Thyroid gland (tissue), 4 donors: ENCODE measurements around the gene NADK.
"Not testable (repeated sequence)": the region's sequence is repeated elsewhere in the genome, so short reads cannot be mapped to it uniquely, and the experiment has no call there.

Experiments used
- CTCF ChIP-seq, 6 experiments: fragments of 200-600 bp in 3 of 6; fragments of 450-650 bp in 3 of 6; sonication (generic) in 3 of 6; IDR thresholded peaks; one replicate each; pipeline ENCODE4 v1.5.1; 2016 to 2019; ENCODE audit warnings: antibody characterized with exemption in 6 of 6, mild to moderate bottlenecking in 2 of 6, inconsistent platforms in 1 of 6, moderate library complexity in 1 of 6
- POLR2A ChIP-seq, 2 donors: fragments of 450-650 bp; IDR thresholded peaks; one replicate each; pipeline ENCODE4 v1.6.1; 2017; ENCODE audit warnings: antibody characterized with exemption in 2 of 2, mild to moderate bottlenecking in 2 of 2, moderate library complexity in 1 of 2

GRCh38 chr1:1715109-1715883 is 63.0 kb downstream of the NADK start:
- TF ChIP-seq CTCF, POLR2A (IDR thresholded peaks at IDR 0.05): not testable (repeated sequence)
